H9 (cell line): ENCODE data around the gene TBC1D10B. TPM values are rescaled to one million over a fixed set of nuclear protein-coding genes. Genes with fewer than 3 reads are reported as not detected.

Experiments
- DNase-seq: peaks from one replicate; pipeline ENCODE4 v3.0.0-alpha.2; 2017
- H2AFZ ChIP-seq: one replicate; pipeline ENCODE4 v1.6.1; 2013; ENCODE audit warnings: mild to moderate bottlenecking, low read length, control low read depth, moderate library complexity
- H2AK5ac ChIP-seq: 2 replicates; pipeline ENCODE4 v1.6.1; 2013; ENCODE audit warnings: low read length, control low read depth, mixed read lengths; ENCODE audit not compliant: insufficient read length
- H2BK120ac ChIP-seq: one replicate; pipeline ENCODE4 v1.6.1; 2013; ENCODE audit warnings: low read depth, mild to moderate bottlenecking, low read length, control low read depth, inconsistent platforms; ENCODE audit not compliant: poor library complexity, severe bottlenecking
- H2BK12ac ChIP-seq: 2 replicates; pipeline ENCODE4 v1.6.1; 2013; ENCODE audit warnings: low read length, control low read depth, mixed read lengths, low read depth; ENCODE audit not compliant: insufficient read length
- H2BK15ac ChIP-seq: 2 replicates; pipeline ENCODE4 v1.6.1; 2013; ENCODE audit warnings: low read depth, low read length, control low read depth
- H2BK20ac ChIP-seq: one replicate; pipeline ENCODE4 v1.6.1; 2013; ENCODE audit warnings: low read depth, mild to moderate bottlenecking, low read length, control low read depth, inconsistent platforms; ENCODE audit not compliant: poor library complexity, severe bottlenecking
- H2BK5ac ChIP-seq: 2 replicates; pipeline ENCODE4 v1.6.1; 2013; ENCODE audit warnings: low read length, control low read depth, mixed read lengths; ENCODE audit not compliant: insufficient read length
- H3K14ac ChIP-seq: 2 replicates; pipeline ENCODE4 v1.6.1; 2013; ENCODE audit warnings: low read length, control low read depth; ENCODE audit not compliant: insufficient read depth
- H3K18ac ChIP-seq: 2 replicates; pipeline ENCODE4 v1.6.1; 2013; ENCODE audit warnings: low read depth, mild to moderate bottlenecking, mixed read lengths, low read length, control low read depth; ENCODE audit not compliant: insufficient read length
- H3K23ac ChIP-seq: 2 replicates; pipeline ENCODE4 v1.6.1; 2013; ENCODE audit warnings: low read length, control low read depth, mixed read lengths, low read depth; ENCODE audit not compliant: insufficient read length
- H3K23me2 ChIP-seq: 2 replicates; pipeline ENCODE4 v1.6.1; 2013; ENCODE audit warnings: low read depth, mild to moderate bottlenecking, mixed read lengths, low read length, control low read depth; ENCODE audit not compliant: insufficient read length, poor library complexity, severe bottlenecking
- H3K27ac ChIP-seq: 2 replicates; pipeline ENCODE4 v1.5.1; 2013; ENCODE audit warnings: low read length, control low read depth, mixed read lengths, low read depth; ENCODE audit not compliant: insufficient read length
- H3K27me3 ChIP-seq: 2 replicates; pipeline ENCODE4 v1.6.1; 2013; ENCODE audit warnings: low read length, control low read depth, inconsistent platforms; ENCODE audit not compliant: insufficient read depth
- H3K4ac ChIP-seq: 2 replicates; pipeline ENCODE4 v1.6.1; 2013; ENCODE audit warnings: low read depth, mild to moderate bottlenecking, control low read depth, inconsistent platforms, low read length, moderate library complexity
- H3K4me1 ChIP-seq: 2 replicates; pipeline ENCODE4 v1.6.1; 2013; ENCODE audit warnings: low read length, control low read depth, inconsistent platforms; ENCODE audit not compliant: insufficient read depth
- H3K4me2 ChIP-seq: 2 replicates; pipeline ENCODE4 v1.6.1; 2013; ENCODE audit warnings: low read length, control low read depth, mixed read lengths; ENCODE audit not compliant: insufficient read length, insufficient read depth
- H3K56ac ChIP-seq: 2 replicates; pipeline ENCODE4 v1.6.1; 2013; ENCODE audit warnings: low read depth, mild to moderate bottlenecking, mixed read lengths, low read length, control low read depth; ENCODE audit not compliant: insufficient read length
- H3K79me1 ChIP-seq: 2 replicates; pipeline ENCODE4 v1.6.1; 2013; ENCODE audit warnings: low read depth, mild to moderate bottlenecking, moderate library complexity, low read length, control low read depth, inconsistent platforms; ENCODE audit not compliant: insufficient read depth, poor library complexity, severe bottlenecking
- H3K79me2 ChIP-seq: 2 replicates; pipeline ENCODE4 v1.6.1; 2013; ENCODE audit warnings: low read length, control low read depth, inconsistent platforms; ENCODE audit not compliant: insufficient read depth
- H3K9ac ChIP-seq: 2 replicates; pipeline ENCODE4 v1.6.1; 2013; ENCODE audit warnings: low read length, control low read depth, mixed read lengths; ENCODE audit not compliant: insufficient read length; ENCODE audit errors: extremely low read depth
- H3K9me3 ChIP-seq: one replicate; pipeline ENCODE4 v1.6.1; 2013; ENCODE audit warnings: low read depth, low read length, inconsistent platforms; ENCODE audit not compliant: control insufficient read depth
- H3T11ph ChIP-seq: one replicate; pipeline ENCODE4 v1.6.1; 2013; ENCODE audit warnings: mild to moderate bottlenecking, low read length, control low read depth, inconsistent platforms
- H4K20me1 ChIP-seq: one replicate; pipeline ENCODE4 v1.6.1; 2013; ENCODE audit not compliant: control insufficient read depth, insufficient read length, insufficient read depth
- H4K5ac ChIP-seq: 2 replicates; pipeline ENCODE4 v1.6.1; 2013; ENCODE audit warnings: low read depth, mild to moderate bottlenecking, mixed read lengths, low read length, control low read depth; ENCODE audit not compliant: insufficient read length
- H4K8ac ChIP-seq: replicated peaks from 2 replicates; pipeline ENCODE4 v1.6.1; 2013; ENCODE audit warnings: low read length, control low read depth, mixed read lengths, low read depth; ENCODE audit not compliant: insufficient read length
- H4K91ac ChIP-seq: 2 replicates; pipeline ENCODE4 v1.6.1; 2013; ENCODE audit warnings: low read depth, mild to moderate bottlenecking, moderate library complexity, mixed read lengths, low read length, control low read depth; ENCODE audit not compliant: insufficient read length
- H3K27ac Mint-ChIP-seq, 3 experiments: 2 replicates in 2 of 3; 3 replicates in 1 of 3; pipeline ENCODE4 v1.8.0; 2020 to 2021; ENCODE audit warnings: mixed read lengths in 3 of 3, mild to moderate bottlenecking in 1 of 3, moderate library complexity in 1 of 3
- H3K27me3 Mint-ChIP-seq: 2 replicates; pipeline ENCODE4 v1.8.0; 2021; ENCODE audit warnings: low read depth, mild to moderate bottlenecking, moderate library complexity, mixed read lengths
- H3K36me3 Mint-ChIP-seq, 3 experiments: 2 replicates in 2 of 3; 3 replicates in 1 of 3; pipeline ENCODE4 v1.8.0; 2020 to 2021; ENCODE audit warnings: low read depth in 3 of 3, mixed read lengths in 3 of 3; ENCODE audit not compliant: insufficient read depth in 1 of 3
- H3K4me1 Mint-ChIP-seq, 2 experiments: 2 replicates each; pipeline ENCODE4 v1.8.0; 2020; ENCODE audit warnings: mixed read lengths in 2 of 2
- H3K4me3 Mint-ChIP-seq, 2 experiments: 2 replicates in 1 of 2; 3 replicates in 1 of 2; pipeline ENCODE4 v1.8.0; 2020 to 2021; ENCODE audit warnings: mild to moderate bottlenecking in 2 of 2, mixed read lengths in 2 of 2, moderate library complexity in 1 of 2
- H3K9me3 Mint-ChIP-seq, 2 experiments: 2 replicates in 1 of 2; 3 replicates in 1 of 2; pipeline ENCODE4 v1.8.0; 2020; ENCODE audit warnings: mild to moderate bottlenecking in 2 of 2, mixed read lengths in 2 of 2, moderate library complexity in 1 of 2
- WGBS: extraction: QIAGEN DNeasy Blood & Tissue Kit; methylation state at CpG from one replicate; pipeline ENCODE4 v1.1.7; 2013; ENCODE audit warnings: missing lambda C conversion rate, low lambda C conversion rate, mixed read lengths; ENCODE audit not compliant: insufficient read length; ENCODE audit errors: extremely low coverage; 5-methylcytosine and 5-hydroxymethylcytosine counted together
- total RNA-seq: library from RNA; stranded (reverse); gene quantifications from 2 replicates; pipeline ENCODE4 v1.2.1, GENCODE V29; 2021
- TF ChIP-seq, protein P1 (sequence below): fragments of 200-600 bp; sonication (generic); conservative IDR thresholded peaks from 3 replicates; pipeline ENCODE4 v1.8.0; 2021; ENCODE audit warnings: antibody characterized with exemption, mild to moderate bottlenecking

The TBC1D10B gene
- total RNA-seq, 1 experiment from 2014 or later = 25.6 TPM

DNA sequence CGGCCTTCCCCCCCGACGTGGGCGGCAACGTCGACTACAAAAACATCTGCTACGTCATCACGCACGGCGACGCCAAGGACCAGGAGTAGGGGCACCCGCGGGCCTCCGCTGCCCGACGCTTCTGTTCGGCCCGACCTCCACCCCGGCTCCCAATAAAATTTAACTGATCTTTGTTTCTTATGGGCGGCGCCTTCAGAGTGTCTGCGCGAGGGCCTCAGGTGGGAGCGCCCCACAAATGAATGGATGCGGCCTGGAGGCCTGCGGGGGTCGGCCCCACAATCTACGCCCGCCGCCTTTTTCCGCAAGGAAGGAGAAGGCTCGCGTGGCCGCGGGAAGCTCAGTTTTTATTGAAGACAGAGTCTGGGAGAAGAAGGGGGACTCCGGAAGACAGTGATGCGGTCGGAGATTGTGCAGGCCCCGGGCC lies 7.5 kb upstream of the TBC1D10B start:
- no peak overlapping the region for H2BK5ac ChIP-seq
- H4K8ac ChIP-seq = no peak overlapping the region
- no peaks in the 10 kb centered on the region for H3K9me3 ChIP-seq
- H2BK20ac ChIP-seq = no peak overlapping the region
- TF ChIP-seq, protein P1, sequence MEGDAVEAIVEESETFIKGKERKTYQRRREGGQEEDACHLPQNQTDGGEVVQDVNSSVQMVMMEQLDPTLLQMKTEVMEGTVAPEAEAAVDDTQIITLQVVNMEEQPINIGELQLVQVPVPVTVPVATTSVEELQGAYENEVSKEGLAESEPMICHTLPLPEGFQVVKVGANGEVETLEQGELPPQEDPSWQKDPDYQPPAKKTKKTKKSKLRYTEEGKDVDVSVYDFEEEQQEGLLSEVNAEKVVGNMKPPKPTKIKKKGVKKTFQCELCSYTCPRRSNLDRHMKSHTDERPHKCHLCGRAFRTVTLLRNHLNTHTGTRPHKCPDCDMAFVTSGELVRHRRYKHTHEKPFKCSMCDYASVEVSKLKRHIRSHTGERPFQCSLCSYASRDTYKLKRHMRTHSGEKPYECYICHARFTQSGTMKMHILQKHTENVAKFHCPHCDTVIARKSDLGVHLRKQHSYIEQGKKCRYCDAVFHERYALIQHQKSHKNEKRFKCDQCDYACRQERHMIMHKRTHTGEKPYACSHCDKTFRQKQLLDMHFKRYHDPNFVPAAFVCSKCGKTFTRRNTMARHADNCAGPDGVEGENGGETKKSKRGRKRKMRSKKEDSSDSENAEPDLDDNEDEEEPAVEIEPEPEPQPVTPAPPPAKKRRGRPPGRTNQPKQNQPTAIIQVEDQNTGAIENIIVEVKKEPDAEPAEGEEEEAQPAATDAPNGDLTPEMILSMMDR = no peak
- peak overlapping the region; percentile 67 for H2BK120ac ChIP-seq
- DNase-seq = peak; percentile 93
- H2BK12ac ChIP-seq = no peak overlapping the region
- no peak overlapping the region for H3K23ac ChIP-seq
- no peak overlapping the region for H2AFZ ChIP-seq
- Mint-ChIP-seq H3K27me3 (no peaks in the 10 kb centered on the region), H3K36me3 (peaks cover 2 to 4% (median 2%) of the 10 kb centered on the region in 3 experiments; a peak in 4 of 7 replicates), H3K9me3 (peaks cover 0 to 2% of the 10 kb centered on the region in 2 experiments; a peak in 2 of 5 replicates), H3K27ac (peak overlapping the region; percentile 97 to 100 (median 99)), H3K4me3 (peak overlapping the region; percentile 87 to 95), H3K4me1 (peaks cover 20 to 40% of the 10 kb centered on the region in 2 experiments)
- H2AK5ac ChIP-seq = no peak overlapping the region
- peak overlapping the region; percentile 55 for H3K4me2 ChIP-seq
- H3K4ac ChIP-seq = no peak overlapping the region; the same call in 1 of the 2 replicates
- no peaks in the 10 kb centered on the region for H3K79me2 ChIP-seq
- H3K27me3 ChIP-seq = no peaks in the 10 kb centered on the region
- H3K79me1 ChIP-seq = no peaks in the 10 kb centered on the region
- H3K14ac ChIP-seq = peak overlapping the region; percentile 80; the same call in 1 of the 2 replicates
- H3K9ac ChIP-seq = no peak overlapping the region
- H3K23me2 ChIP-seq = peaks cover 13% of the 10 kb centered on the region
- H4K20me1 ChIP-seq = no peaks in the 10 kb centered on the region
- peak overlapping the region; percentile 81 for H3K18ac ChIP-seq
- no peaks in the 10 kb centered on the region; the same call in 1 of the 2 replicates for H3K4me1 ChIP-seq
- no peak overlapping the region for H4K91ac ChIP-seq
- H3K27ac ChIP-seq = peak overlapping the region; percentile 77
- no peak overlapping the region for H2BK15ac ChIP-seq
- H4K5ac ChIP-seq = no peak overlapping the region
- H3T11ph ChIP-seq = no peak overlapping the region
- no CpG with 5 or more reads among the region's 39 CpGs for WGBS
- no peak overlapping the region for H3K56ac ChIP-seq
